CD14-positive monocyte (primary cell): Measurements from ENCODE around the gene HIGD1C. TPM values are rescaled to one million over a fixed set of nuclear protein-coding genes. Genes with fewer than 3 reads are reported as not detected.

Experiments
- DNase-seq, 3 donors: peaks; one replicate each; pipeline ENCODE4 v3.0.0-alpha.2; 2011 to 2022
- H2AFZ ChIP-seq: 2 replicates; pipeline ENCODE4 v1.6.0; 2012; ENCODE audit warnings: mild to moderate bottlenecking, low read depth, low read length, inconsistent platforms; ENCODE audit not compliant: insufficient read depth, poor library complexity, severe bottlenecking
- H3K27ac ChIP-seq, 2 donors: 1 replicate in 1 of 2; 2 replicates in 1 of 2; pipeline ENCODE4 v1.5.1; 2012 to 2013; ENCODE audit warnings: low read length in 2 of 2, control low read depth in 1 of 2, inconsistent platforms in 1 of 2, low read depth in 1 of 2, mild to moderate bottlenecking in 1 of 2
- H3K27me3 ChIP-seq, 2 donors: one replicate each; pipeline versions ENCODE4 v1.6.0 to v1.6.1; 2011 to 2013; ENCODE audit warnings: low read length in 2 of 2; ENCODE audit not compliant: control insufficient read depth in 2 of 2, insufficient read depth in 2 of 2
- H3K36me3 ChIP-seq, 2 donors: replicated peaks in 1 of 2; 1 replicate in 1 of 2; 2 replicates in 1 of 2; pipeline versions ENCODE4 v1.5.1 to v1.6.1; 2012 to 2013; ENCODE audit warnings: low read length in 2 of 2, control low read depth in 1 of 2, inconsistent platforms in 1 of 2, mild to moderate bottlenecking in 1 of 2; ENCODE audit not compliant: insufficient read depth in 2 of 2, control insufficient read depth in 1 of 2
- H3K4me1 ChIP-seq, 2 donors: 1 replicate in 1 of 2; 2 replicates in 1 of 2; pipeline versions ENCODE4 v1.5.1 to v1.6.1; 2012 to 2013; ENCODE audit warnings: low read length in 2 of 2, control low read depth in 1 of 2, inconsistent platforms in 1 of 2, mild to moderate bottlenecking in 1 of 2, moderate library complexity in 1 of 2; ENCODE audit not compliant: insufficient read depth in 2 of 2, control insufficient read depth in 1 of 2
- H3K4me2 ChIP-seq: replicated peaks from 2 replicates; pipeline ENCODE3; 2012; ENCODE audit warnings: low read length, moderate library complexity, mild to moderate bottlenecking; ENCODE audit not compliant: poor library complexity, severe bottlenecking; ENCODE audit errors: extremely low read depth
- H3K4me3 ChIP-seq, 3 experiments: fragments of 200-600 bp in 1 of 3; sonication (generic) in 1 of 3; replicated peaks in 1 of 3; 1 replicate in 2 of 3; 2 replicates in 1 of 3; pipeline ENCODE4 v1.5.1; 2011 to 2013; ENCODE audit warnings: low read length in 3 of 3, mild to moderate bottlenecking in 3 of 3, control low read depth in 2 of 3, low read depth in 2 of 3, inconsistent platforms in 1 of 3, moderate library complexity in 1 of 3
- H3K79me2 ChIP-seq: 2 replicates; pipeline ENCODE4 v1.6.0; 2012; ENCODE audit warnings: mild to moderate bottlenecking, control low read depth, inconsistent platforms, low read length, moderate library complexity; ENCODE audit not compliant: insufficient read depth
- H3K9ac ChIP-seq: 2 replicates; pipeline ENCODE4 v1.6.0; 2017; ENCODE audit warnings: low read length, mild to moderate bottlenecking; ENCODE audit not compliant: insufficient read depth, poor library complexity, severe bottlenecking
- H3K9me3 ChIP-seq, 2 donors: replicated peaks in 1 of 2; 1 replicate in 1 of 2; 2 replicates in 1 of 2; pipeline versions ENCODE4 v1.5.1 to v1.6.1; 2012 to 2013; ENCODE audit warnings: low read length in 2 of 2, control low read depth in 1 of 2; ENCODE audit not compliant: control insufficient read depth in 1 of 2, insufficient read depth in 1 of 2
- H4K20me1 ChIP-seq: 2 replicates; pipeline ENCODE4 v1.6.0; 2012; ENCODE audit warnings: mild to moderate bottlenecking, low read length, control low read depth, moderate library complexity; ENCODE audit not compliant: insufficient read depth
- H3K27ac Mint-ChIP-seq, 7 donors: one replicate each; pipeline ENCODE4 v1.8.0; 2020; ENCODE audit warnings: mild to moderate bottlenecking in 7 of 7, mixed read lengths in 7 of 7, moderate library complexity in 6 of 7, inconsistent platforms in 2 of 7
- H3K27me3 Mint-ChIP-seq, 3 donors: one replicate each; pipeline ENCODE4 v1.8.0; 2021 to 2022; ENCODE audit warnings: low read depth in 3 of 3, mild to moderate bottlenecking in 3 of 3, mixed read lengths in 3 of 3, moderate library complexity in 3 of 3, inconsistent platforms in 1 of 3
- H3K36me3 Mint-ChIP-seq, 2 donors: one replicate each; pipeline ENCODE4 v1.8.0; 2020; ENCODE audit warnings: mixed read lengths in 2 of 2, inconsistent platforms in 1 of 2, mild to moderate bottlenecking in 1 of 2
- H3K4me1 Mint-ChIP-seq: one replicate; pipeline ENCODE4 v1.8.0; 2020; ENCODE audit warnings: mild to moderate bottlenecking, mixed read lengths
- H3K4me3 Mint-ChIP-seq, 2 donors: one replicate each; pipeline ENCODE4 v1.8.0; 2020; ENCODE audit warnings: mild to moderate bottlenecking in 2 of 2, mixed read lengths in 2 of 2, moderate library complexity in 1 of 2
- H3K9me3 Mint-ChIP-seq, 7 donors: one replicate each; pipeline ENCODE4 v1.8.0; 2020 to 2022; ENCODE audit warnings: mixed read lengths in 7 of 7, mild to moderate bottlenecking in 6 of 7, moderate library complexity in 6 of 7, inconsistent platforms in 2 of 7
- CTCF ChIP-seq: fragments of 200-600 bp; IDR thresholded peaks from one replicate; pipeline ENCODE4 v1.8.0; 2022; ENCODE audit warnings: antibody characterized with exemption, mild to moderate bottlenecking
- WGBS: methylation state at CpG from one replicate; pipeline ENCODE4 v1.1.5; 2013; ENCODE audit warnings: missing lambda C conversion rate; ENCODE audit not compliant: insufficient coverage; 5-methylcytosine and 5-hydroxymethylcytosine counted together
- intact Hi-C, 2 donors: fragments of 100-400 bp; cut with micrococcal nuclease; formaldehyde crosslinking; loops; one replicate each; pipeline versions ENCODE4 v1.15.0 to v1.15.1; 2023
- polyA plus RNA-seq, 3 donors: library from polyadenylated mRNA; depleted of rRNA in 1 of 3; unstranded in 2 of 3; stranded (reverse) in 1 of 3; fragments of 300-500 nt in 2 of 3; fragments of >200 nt in 1 of 3; fragmentation: Illumina TruSeq in 2 of 3; gene quantifications; 1 replicate in 2 of 3; 2 replicates in 1 of 3; pipeline ENCODE4 v1.2.3, GENCODE V29; 2012 to 2021

HIGD1C gene
- polyA plus RNA-seq, 3 donors: not detected

DNA sequence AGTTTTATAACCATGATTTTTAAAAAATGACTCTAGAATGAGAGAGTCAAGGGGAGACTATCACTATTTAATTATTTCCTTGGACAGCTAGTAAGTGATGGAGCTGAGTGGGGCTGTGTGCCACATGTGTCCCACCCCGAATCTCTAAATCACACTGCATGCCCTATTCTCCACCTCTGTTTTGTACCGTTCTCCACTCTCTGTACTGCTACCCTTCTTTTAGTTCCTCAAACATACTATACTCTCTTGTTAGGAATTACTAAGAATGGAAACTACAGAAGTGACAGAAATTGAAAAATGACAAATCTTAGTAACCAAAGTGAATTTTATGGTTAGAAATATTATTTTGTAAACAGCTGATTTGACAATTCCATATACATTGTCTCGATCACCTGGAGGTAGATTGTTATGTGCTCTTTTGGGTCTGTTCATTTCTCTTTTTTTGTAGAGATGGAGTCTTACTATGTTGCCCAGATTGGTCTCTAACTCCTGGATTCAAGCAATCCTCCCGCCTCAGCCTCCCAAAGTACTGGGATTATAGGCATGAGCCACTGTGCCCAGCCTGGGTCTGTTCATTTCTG, 37.9 kb downstream of the HIGD1C start:
- Mint-ChIP-seq H3K27me3 (peaks cover 0 to 3% (median 0%) of the 10 kb centered on the region in 3 donors), H3K27ac (peak overlapping the region in 3 of 7 donors; percentile 11 to 66 (median 32)), H3K9me3 (no peaks in the 10 kb centered on the region), H3K36me3 (peaks cover 57 to 85% of the 10 kb centered on the region in 2 donors), H3K4me1 (no peaks in the 10 kb centered on the region), H3K4me3 (no peak overlapping the region)
- Histone ChIP-seq H3K36me3 (peaks cover 67 to 98% of the 10 kb centered on the region in 2 donors), H3K9ac (no peak overlapping the region), H3K9me3 (no peaks in the 10 kb centered on the region), H2AFZ (no peak overlapping the region), H3K4me1 (no peaks in the 10 kb centered on the region), H3K4me3 (no peak overlapping the region), H3K79me2 (no peaks in the 10 kb centered on the region), H3K27me3 (no peaks in the 10 kb centered on the region), H3K27ac (no peak overlapping the region), H4K20me1 (no peaks in the 10 kb centered on the region), H3K4me2 (no peak overlapping the region)
- WGBS: 100% methylated on average over 1 of the region's 4 CpGs
- intact Hi-C loops: no loop called here
- DNase-seq: no peak
- TF ChIP-seq CTCF: no peak

- DNase-seq: no peak
- H4K20me1 ChIP-seq: no peaks in the 10 kb centered on the region
- WGBS: 67% methylated on average over 1 of the region's 3 CpGs
- H3K4me1 ChIP-seq: no peaks in the 10 kb centered on the region
- H3K9me3 ChIP-seq: no peaks in the 10 kb centered on the region
- H3K27ac ChIP-seq: no peak overlapping the region
- no peak overlapping the region for H3K4me3 ChIP-seq
- Mint-ChIP-seq H3K4me3 (no peak overlapping the region), H3K27me3 (peaks cover 0 to 3% (median 0%) of the 10 kb centered on the region in 3 donors), H3K36me3 (peaks cover 63 to 89% of the 10 kb centered on the region in 2 donors), H3K4me1 (no peaks in the 10 kb centered on the region), H3K9me3 (no peaks in the 10 kb centered on the region), H3K27ac (peak overlapping the region in 3 of 7 donors; percentile 4 to 66 (median 61))
- H2AFZ ChIP-seq: no peak overlapping the region
- H3K36me3 ChIP-seq: peaks cover 73 to 98% of the 10 kb centered on the region in 2 donors
- intact Hi-C loops: no loop called here
- no peaks in the 10 kb centered on the region for H3K27me3 ChIP-seq
- H3K79me2 ChIP-seq: no peaks in the 10 kb centered on the region
- H3K9ac ChIP-seq: no peak overlapping the region
- TF ChIP-seq CTCF: no peak
- no peak overlapping the region for H3K4me2 ChIP-seq
These were observed 38.4 kb downstream of the HIGD1C start for GRCh38 chr12:50990791-50991190.
